ENCODE data around the gene PDE6G.
"Not testable (repeated sequence)": the region's sequence is repeated elsewhere in the genome, so short reads cannot be mapped to it uniquely, and the experiment has no call there.

Gene PDE6G

GRCh38 chr17:81675515-81676221 lies 19.3 kb upstream of the PDE6G start:
- peaks cover 24 to 50% of the 10 kb centered on the region in 2 experiments; a peak in 2 of 3 replicates for H3K36me3 ChIP-seq (ENCODE audit: control insufficient read depth in 2 of 2, insufficient read depth in 1 of 2, low read length in 2 of 2)
- not testable (repeated sequence) for H3K4me3 ChIP-seq (ENCODE audit: low read depth, low read length); H3K27ac ChIP-seq (ENCODE audit: extremely low read depth, low read depth, low read length); H3K9me3 ChIP-seq (ENCODE audit: control insufficient read depth, insufficient read depth, low read depth, low read length); H3K4me1 ChIP-seq (ENCODE audit: control insufficient read depth, insufficient read depth, low read length)
- CTCF ChIA-PET, result interaction anchor here (0.7 to 2.6 kb wide), 11 partner anchors 9 to 360 kb away, joined by 3 to 9 read pairs (median 6); partner anchors contain the start of genes ARL16, HGS, MRPL12 and SLC25A10
- POLR2A ChIA-PET, result interaction anchor here (0.6 to 2.7 kb wide), 7 partner anchors 9 to 76 kb away, joined by 3 to 18 read pairs (median 3); partner anchors contain the start of genes ARL16, HGS, MRPL12 and NPLOC4
- peak; percentile 56; the same call in 1 of the 2 replicates for TF ChIP-seq IKZF3 (tag by site-specific recombination; IDR thresholded peaks at IDR 0.05)
- 0 out of 2 replicates have a peak, but pooled peaks have one; percentile 10 for TF ChIP-seq GLIS1 (tag by site-specific recombination; IDR thresholded peaks at IDR 0.05)
- peak; percentile 72; the same call in 1 of the 2 replicates for TF ChIP-seq ZNF2 (tag by site-specific recombination; IDR thresholded peaks at IDR 0.05)
- peak; percentile 92; the same call in 1 of the 2 replicates for TF ChIP-seq SCRT1 (tag by site-specific recombination; IDR thresholded peaks at IDR 0.05; ENCODE audit: borderline replicate concordance)
- TF ChIP-seq CTCF (tag by site-specific recombination; IDR thresholded peaks at IDR 0.05), result peak; percentile 73
- TF ChIP-seq ZBTB8A (tag by site-specific recombination; IDR thresholded peaks at IDR 0.05), result 0 out of 2 replicates have a peak, but pooled peaks have one; percentile 30
- peak; percentile 51; the same call in 1 of the 2 replicates for TF ChIP-seq GLIS2 (tag by site-specific recombination; IDR thresholded peaks at IDR 0.05)
- TF ChIP-seq SCRT2 (tag by site-specific recombination; IDR thresholded peaks at IDR 0.05), result peak; percentile 97
- TF ChIP-seq ZNF654 (tag by site-specific recombination; IDR thresholded peaks at IDR 0.05; ENCODE audit: low read depth), result peak; percentile 71
- TF ChIP-seq ZEB2 (tag by site-specific recombination; IDR thresholded peaks at IDR 0.05), result peak; percentile 41; the same call in 1 of the 2 replicates

- H3K36me3 ChIP-seq (ENCODE audit: control insufficient read depth in 2 of 2, insufficient read depth in 1 of 2, low read length in 2 of 2), result peaks cover 40 to 64% of the 10 kb centered on the region in 2 experiments; a peak in 2 of 3 replicates
- H3K27ac ChIP-seq (ENCODE audit: extremely low read depth, low read depth, low read length), result peak overlapping the region; percentile 31; the same call in 1 of the 2 replicates
- TF ChIP-seq KLF10 (tag by site-specific recombination; IDR thresholded peaks at IDR 0.05), result no peak
- TF ChIP-seq ZFHX2 (tag by site-specific recombination; conservative IDR thresholded peaks at IDR 0.05), result 0 out of 2 replicates have a peak, but pooled peaks have one; percentile 24
- H3K4me3 ChIP-seq (ENCODE audit: low read depth, low read length), result no peak overlapping the region
- H3K9me3 ChIP-seq (ENCODE audit: control insufficient read depth, insufficient read depth, low read depth, low read length), result no peaks in the 10 kb centered on the region
- ChIA-PET CTCF (interaction anchor here (0.7 kb wide), 1 partner anchor 82 kb away, joined by 3 read pairs; no protein-coding TSS in a partner anchor), POLR2A (interaction anchor here (2.7 to 3.0 kb wide), 2 partner anchors 9 to 11 kb away, joined by 16 to 18 read pairs; partner anchors contain the start of genes ARL16 and HGS)
- no peaks in the 10 kb centered on the region for H3K4me1 ChIP-seq (ENCODE audit: control insufficient read depth, insufficient read depth, low read length)
Measured at GRCh38 chr17:81673561-81674258, 17.4 kb upstream of the PDE6G start.

- Histone ChIP-seq H3K27ac (ENCODE audit: extremely low read depth, low read depth, low read length) (no peak overlapping the region), H3K9me3 (ENCODE audit: control insufficient read depth, insufficient read depth, low read depth, low read length) (no peaks in the 10 kb centered on the region), H3K36me3 (ENCODE audit: control insufficient read depth in 2 of 2, insufficient read depth in 1 of 2, low read length in 2 of 2) (peaks cover 47 to 72% of the 10 kb centered on the region in 2 experiments; a peak in 2 of 3 replicates), H3K4me1 (ENCODE audit: control insufficient read depth, insufficient read depth, low read length) (no peaks in the 10 kb centered on the region), H3K4me3 (ENCODE audit: low read depth, low read length) (no peak overlapping the region)
- TF ChIP-seq GFI1B (tag by site-specific recombination; IDR thresholded peaks at IDR 0.05), result no peak
- peak; percentile 90 for TF ChIP-seq GLIS1 (tag by site-specific recombination; IDR thresholded peaks at IDR 0.05)
- TF ChIP-seq ZNF777 (tag by site-specific recombination; IDR thresholded peaks at IDR 0.05; ENCODE audit: borderline replicate concordance), result no peak
- TF ChIP-seq ZNF580 (tag by site-specific recombination; IDR thresholded peaks at IDR 0.05), result no peak
- no peak for TF ChIP-seq ZNF549 (tag by site-specific recombination; IDR thresholded peaks at IDR 0.05)
- ChIA-PET CTCF (interaction anchor here (0.6 to 0.9 kb wide), 2 partner anchors 11 to 15 kb away, joined by 3 to 7 read pairs; partner anchors contain the start of genes ARL16 and HGS), POLR2A (interaction anchor here (0.6 to 3.0 kb wide), 3 partner anchors 10 to 39 kb away, joined by 3 to 16 read pairs (median 3); partner anchors contain the start of genes ARL16 and HGS)
Measured at GRCh38 chr17:81672954-81673353, 16.6 kb upstream of the PDE6G start.
